HUES48 (cell line): Measurements from ENCODE around the gene SLC9B2.

Experiments used
- H3K27ac ChIP-seq: one replicate; pipeline ENCODE4 v1.7.0; 2013; ENCODE audit warnings: low read depth, low read length, inconsistent platforms
- H3K27me3 ChIP-seq: 2 replicates; pipeline ENCODE4 v1.6.1; 2013; ENCODE audit warnings: mild to moderate bottlenecking, low read length; ENCODE audit not compliant: control insufficient read depth, insufficient read depth
- H3K36me3 ChIP-seq: 2 replicates; pipeline ENCODE4 v1.6.1; 2013; ENCODE audit warnings: low read length; ENCODE audit not compliant: control insufficient read depth, insufficient read depth
- H3K4me1 ChIP-seq: 2 replicates; pipeline ENCODE4 v1.6.1; 2013; ENCODE audit warnings: mild to moderate bottlenecking, low read length; ENCODE audit not compliant: control insufficient read depth, insufficient read depth
- H3K4me3 ChIP-seq: 2 replicates; pipeline ENCODE4 v1.5.1; 2013; ENCODE audit warnings: mild to moderate bottlenecking, low read depth, low read length
- H3K9ac ChIP-seq: 2 replicates; pipeline ENCODE4 v1.6.1; 2013; ENCODE audit warnings: mild to moderate bottlenecking, low read depth, low read length, moderate library complexity
- H3K9me3 ChIP-seq: 2 replicates; pipeline ENCODE4 v1.6.1; 2013; ENCODE audit warnings: low read length; ENCODE audit not compliant: control insufficient read depth, insufficient read depth

SLC9B2 gene

DNA sequence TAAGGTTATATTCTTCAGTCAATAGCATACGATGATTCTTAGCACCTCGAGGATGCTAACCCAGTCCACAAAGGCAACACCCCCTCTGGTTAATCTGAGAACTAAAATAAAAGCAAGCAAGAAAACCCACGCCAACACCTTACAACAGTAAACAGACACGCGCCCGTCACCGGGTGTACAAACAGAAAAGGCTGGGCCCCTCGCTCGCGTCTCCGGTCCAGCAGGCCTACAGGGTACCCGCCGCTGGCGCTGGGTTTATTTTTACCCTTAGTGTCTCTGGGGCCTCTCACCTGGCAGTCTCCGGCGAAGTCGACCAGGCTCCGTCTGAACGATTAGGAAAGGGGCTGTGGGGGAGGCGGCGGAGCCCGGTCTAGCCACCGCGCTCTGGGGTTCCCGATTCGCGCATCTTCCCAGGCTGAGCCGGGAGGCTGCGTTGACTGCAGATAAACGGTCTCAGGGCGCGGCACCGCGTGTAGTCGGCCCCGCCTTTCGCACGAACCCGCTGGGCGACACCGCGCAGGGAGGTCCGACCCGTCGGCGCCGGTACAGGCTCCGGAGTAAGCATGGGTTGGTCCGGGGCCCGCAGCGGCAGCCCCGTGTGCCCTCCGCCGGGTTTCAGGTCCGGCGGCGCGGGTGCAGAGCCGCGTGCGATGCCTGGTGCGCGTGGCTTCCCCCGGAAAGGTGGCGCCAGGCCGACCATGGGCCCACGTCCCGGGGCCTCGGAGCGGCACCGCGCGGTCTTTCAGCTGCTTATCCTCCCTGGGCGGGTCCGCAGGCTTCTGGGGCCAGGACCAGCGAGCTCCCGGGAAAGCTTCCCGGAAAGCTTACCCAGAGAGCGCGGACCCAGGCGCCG is 441 bp downstream of the SLC9B2 start:
- H3K9ac ChIP-seq, result peak overlapping the region; percentile 78
- peaks cover 35% of the 10 kb centered on the region for H3K27me3 ChIP-seq
- H3K27ac ChIP-seq, result peak overlapping the region; percentile 32
- H3K9me3 ChIP-seq, result no peaks in the 10 kb centered on the region
- no peaks in the 10 kb centered on the region for H3K4me1 ChIP-seq
- peaks cover 11% of the 10 kb centered on the region; the same call in 1 of the 2 replicates for H3K36me3 ChIP-seq
- H3K4me3 ChIP-seq, result peak overlapping the region; percentile 82

DNA sequence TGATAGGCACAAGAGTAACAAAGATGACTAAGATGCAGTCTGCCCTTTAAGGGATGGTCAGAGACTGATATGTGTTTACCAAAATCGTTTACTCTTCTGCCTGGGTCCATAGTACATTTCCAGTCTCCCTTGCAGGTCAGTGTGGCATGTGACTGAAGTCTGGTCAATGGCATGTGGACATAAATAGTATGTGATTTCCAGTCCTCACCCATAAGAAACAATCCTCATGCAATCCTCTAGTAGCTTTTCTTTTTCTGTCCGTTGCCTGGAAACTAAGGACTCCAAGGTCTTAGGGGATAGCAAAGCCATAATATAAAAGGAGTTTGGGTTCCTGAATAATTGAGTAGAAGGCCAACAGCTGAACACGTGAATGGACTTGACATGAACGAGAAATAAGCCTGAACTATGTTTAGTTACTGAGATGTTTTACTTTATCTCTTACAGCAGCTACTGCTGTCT is 1.1 kb downstream of the SLC9B2 start:
- Histone ChIP-seq H3K4me3 (peak overlapping the region; percentile 82), H3K4me1 (peaks cover 5% of the 10 kb centered on the region; the same call in 1 of the 2 replicates), H3K9ac (peak overlapping the region; percentile 78; the same call in 1 of the 2 replicates), H3K27me3 (peaks cover 35% of the 10 kb centered on the region), H3K9me3 (no peaks in the 10 kb centered on the region), H3K27ac (no peak overlapping the region), H3K36me3 (peaks cover 4% of the 10 kb centered on the region; the same call in 1 of the 2 replicates)

DNA sequence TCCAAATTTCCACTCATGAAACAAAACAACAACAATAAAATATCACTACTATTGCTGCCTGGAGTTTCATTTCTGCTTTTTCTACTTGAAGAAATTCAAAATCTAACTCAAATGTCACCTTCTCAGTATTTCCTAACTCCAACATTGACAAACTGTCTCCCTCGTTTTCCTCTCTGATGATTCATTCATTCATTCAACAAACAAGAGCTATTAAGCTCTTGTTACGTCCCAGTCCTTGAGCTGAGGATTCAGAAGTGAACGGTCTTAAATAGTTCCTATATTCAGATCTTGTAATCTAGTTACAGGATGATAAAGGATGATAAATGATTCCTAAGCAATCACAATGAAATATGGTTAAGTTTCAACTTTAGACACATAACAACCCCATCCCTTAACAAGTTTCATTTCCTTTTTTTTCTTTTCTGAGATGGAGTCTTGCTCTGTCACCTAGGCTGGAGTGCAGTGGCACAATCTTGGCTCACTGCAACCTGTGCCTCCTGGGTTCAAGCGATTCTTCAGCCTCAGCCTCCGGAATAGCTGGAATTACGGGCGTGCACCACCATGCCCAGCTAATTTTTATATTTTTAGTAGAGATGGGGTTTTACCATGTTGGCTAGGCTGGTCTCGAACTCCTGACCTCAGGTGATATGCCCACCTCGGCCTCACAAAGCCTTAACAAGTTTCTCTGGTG is 1.7 kb downstream of the SLC9B2 start:
- Histone ChIP-seq H3K36me3 (peaks cover 4% of the 10 kb centered on the region; the same call in 1 of the 2 replicates), H3K27ac (no peak overlapping the region), H3K27me3 (peaks cover 35% of the 10 kb centered on the region), H3K9ac (no peak overlapping the region), H3K4me3 (no peak overlapping the region), H3K9me3 (no peaks in the 10 kb centered on the region), H3K4me1 (peaks cover 9% of the 10 kb centered on the region; the same call in 1 of the 2 replicates)

DNA sequence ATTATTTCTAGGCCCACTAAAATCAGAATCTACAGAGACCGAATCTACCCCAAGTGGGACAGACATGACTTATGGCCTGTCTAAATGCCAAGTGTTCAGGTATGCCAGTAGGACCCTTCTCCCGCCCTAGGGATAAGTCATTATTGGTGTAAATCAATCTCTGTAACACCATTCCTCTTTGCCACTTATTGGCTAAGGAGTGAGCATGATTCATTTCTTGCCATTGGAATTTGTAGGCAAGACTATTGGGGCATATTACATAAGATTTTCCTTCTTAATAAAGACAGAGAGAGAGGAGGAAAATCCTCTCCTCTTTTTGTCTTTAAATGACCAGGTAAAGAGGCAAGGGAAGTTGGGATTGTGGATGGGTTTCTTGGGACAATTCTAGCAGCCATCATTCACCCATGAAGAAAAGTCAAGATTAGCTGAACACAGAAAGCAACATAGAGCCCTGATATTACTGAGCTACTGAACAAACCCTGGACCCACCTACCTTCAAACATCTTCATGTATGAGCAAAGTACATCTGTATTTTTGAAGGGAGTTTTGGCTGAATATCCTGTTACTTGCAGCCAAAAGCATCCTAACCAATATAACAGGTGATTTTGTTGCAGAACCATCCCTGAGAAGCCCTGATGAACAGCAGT is 2.6 kb downstream of the SLC9B2 start:
- no peak overlapping the region for H3K9ac ChIP-seq

DNA sequence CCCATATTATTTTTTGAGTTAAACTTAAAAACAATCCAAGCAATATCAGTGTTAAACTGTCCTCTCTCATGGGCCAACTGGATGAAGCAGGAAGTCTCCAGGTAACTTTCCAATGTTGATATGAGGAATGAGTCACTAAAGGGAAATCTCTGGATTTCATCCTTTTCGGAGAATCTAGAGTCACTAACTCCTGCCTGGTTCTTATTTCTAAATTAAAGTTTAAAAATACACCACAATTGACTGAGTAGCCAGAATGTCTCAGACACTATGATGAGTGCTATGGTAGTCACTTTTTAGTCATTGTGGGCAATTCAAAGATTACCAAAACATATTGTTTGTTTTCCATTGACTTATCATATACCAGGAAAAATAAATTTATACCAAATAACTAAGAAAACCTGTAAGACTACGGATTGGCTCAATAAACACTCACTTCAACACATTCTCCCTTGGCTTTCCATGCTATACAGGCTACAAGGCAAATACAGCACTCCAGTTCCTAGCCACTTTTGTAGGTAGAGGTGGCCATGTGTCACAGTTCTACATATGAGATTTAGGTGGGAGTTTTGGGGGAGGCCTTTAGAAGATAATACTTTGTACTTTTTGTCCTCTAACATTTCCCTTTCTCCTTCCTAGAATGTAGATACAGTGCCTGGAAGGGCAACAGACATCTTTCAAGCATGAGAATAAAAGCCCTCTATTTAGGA is 8.6 kb downstream of the SLC9B2 start:
- no peaks in the 10 kb centered on the region for H3K27me3 ChIP-seq
- H3K36me3 ChIP-seq, result no peaks in the 10 kb centered on the region
- no peak overlapping the region for H3K9ac ChIP-seq
- H3K4me1 ChIP-seq, result peaks cover 11% of the 10 kb centered on the region; the same call in 1 of the 2 replicates
- H3K4me3 ChIP-seq, result no peak overlapping the region
- H3K27ac ChIP-seq, result no peak overlapping the region
- no peaks in the 10 kb centered on the region for H3K9me3 ChIP-seq

More for the DNA sequence above, 2.6 kb downstream of the SLC9B2 start:
- Histone ChIP-seq H3K4me1 (peaks cover 11% of the 10 kb centered on the region; the same call in 1 of the 2 replicates), H3K4me3 (no peak overlapping the region), H3K27me3 (peaks cover 35% of the 10 kb centered on the region), H3K9me3 (no peaks in the 10 kb centered on the region), H3K36me3 (no peaks in the 10 kb centered on the region), H3K27ac (no peak overlapping the region)

DNA sequence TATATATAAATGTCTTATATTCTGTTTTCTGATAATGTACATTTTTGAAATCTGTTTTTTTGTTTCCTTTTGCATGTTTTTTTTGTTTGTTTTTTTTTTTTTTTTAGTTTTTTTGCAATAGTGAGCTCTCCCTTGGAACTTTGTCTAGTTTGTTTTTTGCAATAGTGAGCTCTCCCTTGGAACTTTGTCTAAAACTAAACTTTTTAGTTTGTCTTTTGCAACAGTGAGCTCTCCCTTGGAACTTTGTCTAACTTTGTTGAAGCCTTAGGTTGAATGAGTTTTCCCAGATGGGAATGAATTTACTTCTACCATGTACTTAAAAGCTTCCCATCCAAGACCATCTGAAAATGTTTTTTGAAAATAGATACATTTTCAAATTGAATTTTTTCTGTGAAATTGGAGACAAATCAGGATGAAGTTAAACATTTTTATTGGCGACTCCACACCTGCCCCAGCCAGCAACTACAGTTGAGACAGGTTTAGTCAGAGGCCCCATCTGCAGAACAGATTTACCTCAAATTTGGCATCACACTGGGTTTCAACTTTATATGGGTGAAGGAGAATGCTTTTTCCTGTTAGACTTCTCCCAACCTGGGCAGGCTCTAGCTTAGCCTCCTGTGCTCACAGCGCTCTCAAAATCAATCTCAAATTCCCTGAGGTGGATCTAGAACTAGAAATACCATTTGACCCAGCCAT is 16.0 kb downstream of the SLC9B2 start:
- H3K9me3 ChIP-seq, result no peaks in the 10 kb centered on the region
- H3K27ac ChIP-seq, result no peak overlapping the region
- no peaks in the 10 kb centered on the region for H3K4me1 ChIP-seq
- H3K9ac ChIP-seq, result no peak overlapping the region
- H3K36me3 ChIP-seq, result no peaks in the 10 kb centered on the region
- no peak overlapping the region for H3K4me3 ChIP-seq
- H3K27me3 ChIP-seq, result no peaks in the 10 kb centered on the region

DNA sequence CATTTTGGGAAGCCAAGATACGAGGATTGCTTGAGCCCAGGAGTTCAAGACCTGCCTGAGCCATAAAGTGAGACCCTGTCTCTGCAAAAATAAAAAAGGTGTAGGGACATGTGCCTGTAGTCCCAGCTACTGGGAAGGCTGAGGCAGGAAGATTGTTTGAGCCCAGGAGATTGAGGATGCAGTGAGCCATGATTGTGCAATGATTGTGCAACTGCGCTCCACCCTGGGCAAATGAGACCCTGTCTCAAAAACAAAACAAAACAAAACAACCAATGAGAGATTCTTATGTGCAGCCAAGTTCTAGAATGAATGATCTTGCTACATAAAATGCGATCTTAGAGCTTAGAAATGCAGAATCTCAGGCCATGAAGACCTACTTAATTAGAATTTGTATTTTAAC is 22.5 kb downstream of the SLC9B2 start:
- no peak overlapping the region for H3K4me3 ChIP-seq
- H3K4me1 ChIP-seq, result no peaks in the 10 kb centered on the region
- no peaks in the 10 kb centered on the region for H3K9me3 ChIP-seq
- H3K9ac ChIP-seq, result no peak overlapping the region
- H3K27ac ChIP-seq, result no peak overlapping the region
- H3K27me3 ChIP-seq, result no peaks in the 10 kb centered on the region
- no peaks in the 10 kb centered on the region for H3K36me3 ChIP-seq

DNA sequence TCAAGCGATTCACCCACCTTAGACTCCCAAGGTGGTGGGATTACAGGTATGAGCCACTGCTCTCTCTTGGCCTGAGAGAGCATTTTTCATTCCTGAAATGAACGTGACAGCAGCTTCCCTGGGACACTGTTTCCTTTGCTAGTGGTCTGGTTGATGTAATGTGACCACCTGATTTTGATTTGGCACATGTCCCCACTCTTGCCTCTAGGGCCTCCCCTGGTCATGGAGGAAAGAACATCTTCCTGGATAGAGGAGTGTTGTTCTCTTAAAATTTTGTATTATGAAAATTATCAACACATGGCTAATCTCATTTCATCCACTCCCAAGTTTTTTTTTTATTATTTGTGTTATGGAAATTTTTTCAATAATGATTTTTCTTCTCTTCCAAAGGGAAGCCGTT is 23.8 kb downstream of the SLC9B2 start:
- Histone ChIP-seq H3K4me1 (no peaks in the 10 kb centered on the region), H3K36me3 (no peaks in the 10 kb centered on the region), H3K9ac (no peak overlapping the region), H3K27me3 (no peaks in the 10 kb centered on the region), H3K27ac (no peak overlapping the region), H3K9me3 (no peaks in the 10 kb centered on the region), H3K4me3 (no peak overlapping the region)

DNA sequence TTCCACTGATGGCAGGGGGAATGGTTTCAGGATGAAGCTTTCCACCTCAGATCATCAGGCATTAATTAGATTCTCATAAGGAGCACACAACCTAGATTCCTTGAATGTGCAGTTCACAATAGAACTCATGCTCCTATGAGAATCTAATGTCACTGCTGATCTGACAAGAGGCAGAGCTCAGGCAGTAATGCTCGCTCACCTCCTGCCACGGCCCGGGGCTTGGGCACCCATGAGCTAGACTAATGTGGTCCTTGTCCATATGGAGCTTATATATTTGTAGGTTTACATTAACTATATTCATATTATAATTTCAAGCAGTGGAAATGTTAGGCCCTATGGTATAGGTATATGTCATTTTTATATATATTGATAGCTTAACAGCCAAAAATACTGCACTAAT is 24.4 kb downstream of the SLC9B2 start:
- Histone ChIP-seq H3K27ac (no peak overlapping the region), H3K9me3 (no peaks in the 10 kb centered on the region), H3K4me3 (no peak overlapping the region), H3K4me1 (no peaks in the 10 kb centered on the region), H3K9ac (no peak overlapping the region), H3K36me3 (no peaks in the 10 kb centered on the region), H3K27me3 (no peaks in the 10 kb centered on the region)
